Measurements from ENCODE around the gene SZT2. TPM values are rescaled to one million over a fixed set of nuclear protein-coding genes. Genes with fewer than 3 reads are reported as not detected.
A peak's percentile ranks its signal among the peaks of the same experiment; 100 is the strongest.

Gene SZT2
- total RNA-seq, 1 donor from 2014 or later: 139 TPM

- POLR2A ChIA-PET: no interaction called here
These were observed 47.6 kb downstream of the SZT2 start for GRCh38 chr1:43437031-43437973.

GRCh38 chr1:43438006-43438405, 48.3 kb downstream of the SZT2 start:
- ATAC-seq (ENCODE audit: low read depth): no peak
- ChIA-PET CTCF (no interaction called here), POLR2A (no interaction called here)
- Mint-ChIP-seq H3K27ac (no peak overlapping the region), H3K9me3 (no peaks in the 10 kb centered on the region), H3K4me3 (no peak overlapping the region), H3K4me1 (no peaks in the 10 kb centered on the region), H3K36me3 (ENCODE audit: low read depth) (peaks cover 79% of the 10 kb centered on the region), H3K27me3 (no peaks in the 10 kb centered on the region)
- DNase-seq: no peak
- intact Hi-C loops (cut with micrococcal nuclease): no loop called here
- TF ChIP-seq CTCF (IDR thresholded peaks at IDR 0.05): no peak

More at GRCh38 chr1:43437031-43437973, 47.6 kb downstream of the SZT2 start:
- DNase-seq (peak; percentile 8), ATAC-seq (ENCODE audit: low read depth) (no peak)
- H3K9me3 Mint-ChIP-seq: no peaks in the 10 kb centered on the region
- CTCF ChIA-PET: no interaction called here
- H3K36me3 Mint-ChIP-seq (ENCODE audit: low read depth): peaks cover 79% of the 10 kb centered on the region
- H3K27me3 Mint-ChIP-seq: no peaks in the 10 kb centered on the region
- H3K4me3 Mint-ChIP-seq: no peak overlapping the region
- no peak for TF ChIP-seq CTCF (IDR thresholded peaks at IDR 0.05)
- H3K27ac Mint-ChIP-seq: no peak overlapping the region
- no peaks in the 10 kb centered on the region for H3K4me1 Mint-ChIP-seq
- intact Hi-C loops (cut with micrococcal nuclease): no loop called here

- POLR2A ChIA-PET: no interaction called here
- Mint-ChIP-seq H3K4me3 (no peak overlapping the region), H3K36me3 (ENCODE audit: low read depth) (peaks cover 79% of the 10 kb centered on the region), H3K4me1 (no peaks in the 10 kb centered on the region), H3K27ac (no peak overlapping the region), H3K27me3 (no peaks in the 10 kb centered on the region), H3K9me3 (no peaks in the 10 kb centered on the region)
- no peak for ATAC-seq (ENCODE audit: low read depth)
- intact Hi-C loops (cut with micrococcal nuclease): no loop called here
- no peak for DNase-seq
- CTCF ChIA-PET: no interaction called here
- TF ChIP-seq CTCF (IDR thresholded peaks at IDR 0.05): no peak
These were observed 48.9 kb downstream of the SZT2 start for GRCh38 chr1:43438576-43438952.

GRCh38 chr1:43438953-43439581, 49.4 kb downstream of the SZT2 start:
- CTCF ChIA-PET: no interaction called here
- DNase-seq: peak; percentile 11
- peaks cover 79% of the 10 kb centered on the region for H3K36me3 Mint-ChIP-seq (ENCODE audit: low read depth)

More at GRCh38 chr1:43438953-43439581, 49.4 kb downstream of the SZT2 start:
- Mint-ChIP-seq H3K27ac (no peak overlapping the region), H3K4me1 (no peaks in the 10 kb centered on the region), H3K27me3 (no peaks in the 10 kb centered on the region), H3K4me3 (no peak overlapping the region), H3K9me3 (no peaks in the 10 kb centered on the region)
- intact Hi-C loops (cut with micrococcal nuclease): no loop called here
- POLR2A ChIA-PET: no interaction called here
- TF ChIP-seq CTCF (IDR thresholded peaks at IDR 0.05): no peak
- ATAC-seq (ENCODE audit: low read depth): no peak
